Breast epithelium (tissue), 3 donors: ENCODE data around the gene ST6GALNAC1.

Source experiments
- CTCF ChIP-seq, 3 donors: fragments of 450-650 bp; IDR thresholded peaks; one replicate each; pipeline ENCODE4 v1.5.1; 2016 to 2017; ENCODE audit warnings: antibody characterized with exemption in 3 of 3, mild to moderate bottlenecking in 3 of 3, moderate library complexity in 3 of 3
- POLR2AphosphoS5 ChIP-seq, 3 donors: sonication (generic); formaldehyde crosslinking; IDR thresholded peaks; one replicate each; pipeline ENCODE4 v1.6.1; 2017; ENCODE audit warnings: antibody characterized with exemption in 3 of 3

- no peak for TF ChIP-seq POLR2AphosphoS5 (IDR thresholded peaks at IDR 0.05)
- no peak for TF ChIP-seq CTCF (IDR thresholded peaks at IDR 0.05)
Observed at GRCh38 chr17:76578376-76578775, 65.2 kb downstream of the ST6GALNAC1 start.
